Left lung (tissue), 14 donors: ENCODE measurements around the gene KRTAP9-3. TPM values are rescaled to one million over a fixed set of nuclear protein-coding genes. Genes with fewer than 3 reads are reported as not detected.
"Not testable (repeated sequence)": the region's sequence is repeated elsewhere in the genome, so short reads cannot be mapped to it uniquely, and the experiment has no call there.

Source experiments
- ATAC-seq: fragments of 200-7000 bp; cut with Tn5 transposase; one replicate; pipeline ENCODE4 v1.9.1; 2020; ENCODE audit warnings: moderate library complexity
- DNase-seq, 4 donors: peaks; one replicate each; pipeline ENCODE4 v3.0.0-alpha.2; 2013 to 2020
- H3K27ac ChIP-seq, 2 donors: fragments of 200-600 bp; sonication (generic) in 1 of 2; one replicate each; pipeline versions ENCODE4 v1.5.0 to v1.8.0; 2020 to 2021
- H3K27me3 ChIP-seq, 2 donors: fragments of 200-600 bp; sonication (generic) in 1 of 2; one replicate each; pipeline versions ENCODE4 v1.5.0 to v1.8.0; 2020 to 2021
- H3K36me3 ChIP-seq, 2 donors: fragments of 200-600 bp; sonication (generic) in 1 of 2; one replicate each; pipeline versions ENCODE4 v1.5.0 to v1.8.0; 2020 to 2021
- H3K4me1 ChIP-seq, 2 donors: fragments of 200-600 bp; one replicate each; pipeline ENCODE4 v1.8.0; 2021
- H3K4me3 ChIP-seq, 2 donors: fragments of 200-600 bp; sonication (generic) in 1 of 2; one replicate each; pipeline versions ENCODE4 v1.5.0 to v1.8.0; 2020 to 2021; ENCODE audit warnings: mild to moderate bottlenecking in 1 of 2
- H3K9me3 ChIP-seq, 2 donors: fragments of 200-600 bp; sonication (generic) in 1 of 2; one replicate each; pipeline versions ENCODE4 v1.5.0 to v1.8.0; 2020 to 2021
- intact Hi-C, 2 donors: fragments of 100-400 bp; cut with DNase I; formaldehyde crosslinking; loops; one replicate each; pipeline versions ENCODE4 v1.11.2 to v1.14.2; 2022
- long read RNA-seq, 12 donors: library from polyadenylated mRNA in 2 of 12; unstranded in 2 of 12; transcript quantifications; one replicate each; pipeline ENCODE4 v2.0.0 and lab custom pipeline, GENCODE V29; 2019 to 2026
- polyA plus RNA-seq, 6 donors: library from polyadenylated mRNA; unstranded; fragments of 120-200 nt; gene quantifications; one replicate each; pipeline ENCODE4 v1.2.1, GENCODE V29; 2013; ENCODE audit not compliant: insufficient read length in 6 of 6
- total RNA-seq, 2 donors: library from RNA; stranded (reverse); fragmentation: NEBNext Ultra II Directional; extraction: Animal tissue kit (Norgen Biotek cat#: 25700); gene quantifications; one replicate each; pipeline ENCODE4 v1.2.1, GENCODE V29; 2021
- TF ChIP-seq, protein P1 (sequence below), 2 donors: fragments of 200-600 bp; sonication (generic) in 1 of 2; IDR thresholded peaks; one replicate each; pipeline versions ENCODE4 v1.5.0 to v1.8.0; 2021; ENCODE audit warnings: antibody characterized with exemption in 2 of 2
- donor health status: DM: no; HTN: yes; CAD: no.
- donor health status: DM: no; HTN: no; CAD: no.

The KRTAP9-3 gene
- total RNA-seq (not detected), polyA plus RNA-seq (not detected)
- long read RNA-seq, donor 1 = 0 reads
- long read RNA-seq, donor 2 = 0 reads
- long read RNA-seq, donor 3 = 0 reads
- long read RNA-seq, donor 4 = 0 reads
- long read RNA-seq, donor 5 = 0 reads
- long read RNA-seq, donor 6 = 0 reads
- long read RNA-seq, donor 7 = 0 reads
- long read RNA-seq, donor 8 = 0 reads
- long read RNA-seq, donor 9 = 0 reads
- long read RNA-seq, donor 10 = 0 reads
- long read RNA-seq, donor 11 = 0 reads
- long read RNA-seq, donor 12 = 0 reads

- ATAC-seq = not testable (repeated sequence)
Observed at GRCh38 chr17:41232399-41233105, at the start of gene KRTAP9-3. Gene KRTAP9-3, plus strand, starts transcription at chr17:41232449. Its CDS starts 53 bp downstream, at chr17:41232502.

DNA sequence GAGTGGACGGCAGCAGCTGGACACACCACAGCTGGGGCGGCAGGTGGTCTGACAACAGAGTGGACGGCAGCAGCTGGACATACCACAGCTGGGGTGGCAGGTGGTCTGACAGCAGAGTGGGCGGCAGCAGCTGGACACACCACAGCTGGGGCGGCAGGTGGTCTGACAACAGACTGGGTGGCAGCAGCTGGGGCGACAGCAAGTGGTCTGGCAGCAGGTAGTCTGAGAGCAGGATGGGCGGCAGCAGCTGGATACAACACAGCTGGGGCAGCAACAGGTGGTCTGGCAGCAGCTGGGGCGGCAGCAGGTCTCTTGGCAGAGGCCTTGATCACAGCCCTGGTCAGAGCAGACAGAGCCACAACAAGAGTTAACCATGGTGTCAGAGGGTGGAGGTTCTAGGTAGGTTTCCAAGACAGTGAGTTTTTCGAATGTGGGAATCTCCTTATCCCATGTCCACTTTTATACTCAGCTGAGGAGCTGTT is 47.7 kb upstream of the KRTAP9-3 start, which contains the start of gene KRTAP4-1:
KRTAP4-1 (minus strand) TSS at position 432 of the 482 bp plus-strand sequence; CDS start at position 375, 57 bp downstream.
- TF ChIP-seq, protein P1, sequence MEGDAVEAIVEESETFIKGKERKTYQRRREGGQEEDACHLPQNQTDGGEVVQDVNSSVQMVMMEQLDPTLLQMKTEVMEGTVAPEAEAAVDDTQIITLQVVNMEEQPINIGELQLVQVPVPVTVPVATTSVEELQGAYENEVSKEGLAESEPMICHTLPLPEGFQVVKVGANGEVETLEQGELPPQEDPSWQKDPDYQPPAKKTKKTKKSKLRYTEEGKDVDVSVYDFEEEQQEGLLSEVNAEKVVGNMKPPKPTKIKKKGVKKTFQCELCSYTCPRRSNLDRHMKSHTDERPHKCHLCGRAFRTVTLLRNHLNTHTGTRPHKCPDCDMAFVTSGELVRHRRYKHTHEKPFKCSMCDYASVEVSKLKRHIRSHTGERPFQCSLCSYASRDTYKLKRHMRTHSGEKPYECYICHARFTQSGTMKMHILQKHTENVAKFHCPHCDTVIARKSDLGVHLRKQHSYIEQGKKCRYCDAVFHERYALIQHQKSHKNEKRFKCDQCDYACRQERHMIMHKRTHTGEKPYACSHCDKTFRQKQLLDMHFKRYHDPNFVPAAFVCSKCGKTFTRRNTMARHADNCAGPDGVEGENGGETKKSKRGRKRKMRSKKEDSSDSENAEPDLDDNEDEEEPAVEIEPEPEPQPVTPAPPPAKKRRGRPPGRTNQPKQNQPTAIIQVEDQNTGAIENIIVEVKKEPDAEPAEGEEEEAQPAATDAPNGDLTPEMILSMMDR (IDR thresholded peaks at IDR 0.05) = no peak
- no peak within 1 kb of the TSS for H3K4me3 ChIP-seq
- H3K27me3 ChIP-seq = peaks cover 0 to 9% of the 10 kb centered on the region in 2 donors
- H3K9me3 ChIP-seq = no peaks in the 10 kb centered on the region
- intact Hi-C loops = no loop called here
- no peaks in the 10 kb centered on the region for H3K4me1 ChIP-seq
- no peak within 1 kb of the TSS for H3K27ac ChIP-seq
- H3K36me3 ChIP-seq = no peaks in the 10 kb centered on the region
- DNase-seq = peak in 1 of 4 donors; percentile 54
- no peak for ATAC-seq

More at GRCh38 chr17:41232399-41233105, at the start of gene KRTAP9-3:
- intact Hi-C loops, H3K9me3 ChIP-seq, H3K36me3 ChIP-seq, H3K27ac ChIP-seq, H3K4me3 ChIP-seq, H3K4me1 ChIP-seq: not testable (repeated sequence)
- DNase-seq = peak in 1 of 4 donors; percentile 32
- H3K27me3 ChIP-seq = peaks cover 0 to 27% of the 10 kb centered on the region in 2 donors

GRCh38 chr17:41185001-41185400 is 47.2 kb upstream of the KRTAP9-3 start:
- TF ChIP-seq, protein P1 (IDR thresholded peaks at IDR 0.05) = no peak
- intact Hi-C loops = no loop called here
- no peaks in the 10 kb centered on the region for H3K36me3 ChIP-seq
- no peaks in the 10 kb centered on the region for H3K9me3 ChIP-seq
- peaks cover 0 to 13% of the 10 kb centered on the region in 2 donors for H3K27me3 ChIP-seq
- DNase-seq = no peak
- no peak overlapping the region for H3K4me3 ChIP-seq
- no peak for ATAC-seq
- no peak overlapping the region for H3K27ac ChIP-seq
- H3K4me1 ChIP-seq = no peaks in the 10 kb centered on the region

DNA sequence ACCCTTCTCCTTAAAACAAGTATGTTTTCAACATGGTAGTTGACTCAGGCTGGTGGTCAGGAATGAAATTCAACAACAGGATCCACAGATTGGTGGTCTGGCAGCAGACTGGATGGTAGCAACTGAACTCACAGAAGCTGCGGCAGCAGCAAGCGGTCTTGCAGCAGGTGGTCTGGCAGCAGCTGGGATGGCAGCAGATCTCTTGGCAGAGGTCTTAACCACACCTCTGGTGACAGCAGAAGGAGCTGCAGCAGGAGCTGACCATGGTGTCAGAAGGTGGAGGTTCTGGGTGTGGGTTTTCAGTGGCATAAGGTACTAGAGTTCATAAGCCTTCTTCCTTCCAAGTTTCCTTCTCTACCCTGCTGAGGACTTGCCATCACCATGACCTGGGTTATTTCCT is 45.4 kb upstream of the KRTAP9-3 start:
- Histone ChIP-seq H3K4me1 (no peaks in the 10 kb centered on the region), H3K27me3 (peaks cover 0 to 18% of the 10 kb centered on the region in 2 donors), H3K9me3 (no peaks in the 10 kb centered on the region), H3K4me3 (no peak overlapping the region), H3K36me3 (no peaks in the 10 kb centered on the region), H3K27ac (no peak overlapping the region)
- TF ChIP-seq, protein P1 (IDR thresholded peaks at IDR 0.05) = no peak
- ATAC-seq (no peak), DNase-seq (peak in 1 of 4 donors; percentile 43)
- intact Hi-C loops = no loop called here

DNA sequence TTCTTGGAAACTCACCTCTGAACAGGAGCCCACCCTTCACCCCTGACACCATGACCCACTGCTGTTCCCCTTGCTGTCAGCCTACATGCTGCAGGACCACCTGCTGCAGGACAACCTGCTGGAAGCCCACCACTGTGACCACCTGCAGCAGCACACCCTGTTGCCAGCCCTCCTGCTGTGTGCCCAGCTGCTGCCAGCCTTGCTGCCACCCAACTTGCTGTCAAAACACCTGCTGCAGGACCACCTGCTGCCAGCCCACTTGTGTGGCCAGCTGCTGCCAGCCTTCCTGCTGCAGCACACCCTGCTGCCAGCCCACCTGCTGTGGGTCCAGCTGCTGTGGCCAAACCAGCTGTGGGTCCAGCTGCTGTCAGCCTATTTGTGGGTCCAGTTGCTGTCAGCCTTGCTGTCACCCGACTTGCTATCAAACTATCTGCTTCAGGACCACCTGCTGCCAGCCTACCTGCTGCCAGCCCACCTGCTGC is 42.4 kb upstream of the KRTAP9-3 start, which contains the start of gene KRTAP9-1:
KRTAP9-1 (plus strand) TSS at position 51 of the 482 bp plus-strand sequence; CDS start at position 51, 0 bp downstream.
- DNase-seq, intact Hi-C loops, H3K27ac ChIP-seq, H3K36me3 ChIP-seq, H3K4me1 ChIP-seq, H3K4me3 ChIP-seq, H3K9me3 ChIP-seq, ATAC-seq: not testable (repeated sequence)
- H3K27me3 ChIP-seq = peaks cover 0 to 18% of the 10 kb centered on the region in 2 donors

DNA sequence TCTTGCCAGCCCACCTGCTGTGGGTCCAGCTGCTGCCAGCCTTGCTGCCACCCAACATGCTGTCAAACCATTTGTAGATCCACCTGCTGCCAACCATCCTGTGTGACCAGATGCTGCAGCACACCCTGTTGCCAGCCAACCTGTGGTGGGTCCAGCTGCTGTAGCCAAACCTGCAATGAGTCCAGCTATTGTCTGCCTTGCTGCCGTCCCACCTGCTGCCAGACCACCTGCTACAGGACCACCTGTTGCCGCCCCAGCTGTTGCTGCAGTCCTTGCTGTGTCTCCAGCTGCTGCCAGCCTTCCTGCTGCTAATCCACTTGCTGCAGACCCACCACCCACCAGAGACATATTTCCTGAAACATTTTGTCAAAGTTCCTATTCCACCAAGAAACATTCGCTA is 41.9 kb upstream of the KRTAP9-3 start:
- ATAC-seq = no peak
- Histone ChIP-seq H3K27me3 (peaks cover 0 to 18% of the 10 kb centered on the region in 2 donors), H3K27ac (no peak overlapping the region), H3K9me3 (no peaks in the 10 kb centered on the region), H3K4me3 (no peak overlapping the region), H3K36me3 (no peaks in the 10 kb centered on the region), H3K4me1 (no peaks in the 10 kb centered on the region)
- no peak for DNase-seq
- TF ChIP-seq, protein P1 (IDR thresholded peaks at IDR 0.05) = no peak
- intact Hi-C loops = no loop called here
